MM.1S (cell line): ENCODE data around the gene KRT76.

ENCODE experiments used
- DNase-seq: peaks from one replicate; pipeline ENCODE4 v3.0.0-alpha.2; 2015
- H2AFZ ChIP-seq: fragments of 300-600 bp; sonication (generic); 2 replicates; pipeline ENCODE4 v1.6.0; 2016; ENCODE audit warnings: antibody characterized with exemption, low read length
- H3F3A ChIP-seq: fragments of 300-600 bp; sonication (generic); 2 replicates; pipeline ENCODE4 v1.6.1; 2016; ENCODE audit warnings: mild to moderate bottlenecking, antibody characterized with exemption, low read length, moderate library complexity, mixed read lengths; ENCODE audit not compliant: insufficient read depth
- H3K27ac ChIP-seq: fragments of 300-600 bp; sonication (generic); 2 replicates; pipeline ENCODE4 v1.5.1; 2016; ENCODE audit warnings: mild to moderate bottlenecking, low read length
- H3K27me3 ChIP-seq: fragments of 300-600 bp; sonication (generic); replicated peaks from 2 replicates; pipeline ENCODE4 v1.6.0; 2016; ENCODE audit warnings: low read length; ENCODE audit not compliant: insufficient read depth
- H3K36me3 ChIP-seq: fragments of 300-600 bp; sonication (generic); replicated peaks from 2 replicates; pipeline ENCODE4 v1.6.1; 2016; ENCODE audit warnings: mild to moderate bottlenecking, low read length, mixed read lengths; ENCODE audit not compliant: insufficient read depth
- H3K4me1 ChIP-seq: fragments of 300-600 bp; sonication (generic); 2 replicates; pipeline ENCODE4 v1.6.1; 2016; ENCODE audit warnings: low read length, mixed read lengths
- H3K4me2 ChIP-seq: fragments of 300-600 bp; sonication (generic); 2 replicates; pipeline ENCODE4 v1.6.0; 2016; ENCODE audit warnings: low read depth, low read length
- H3K4me3 ChIP-seq: fragments of 300-600 bp; sonication (generic); 2 replicates; pipeline ENCODE4 v1.5.1; 2016; ENCODE audit warnings: low read length, mixed read lengths
- H3K79me2 ChIP-seq: fragments of 300-600 bp; sonication (generic); 2 replicates; pipeline ENCODE4 v1.6.1; 2016; ENCODE audit warnings: mixed run types, low read length, mixed read lengths
- H3K9ac ChIP-seq: fragments of 300-600 bp; sonication (generic); 2 replicates; pipeline ENCODE4 v1.6.1; 2016; ENCODE audit warnings: low read length, mixed read lengths
- H3K9me2 ChIP-seq: fragments of 300-600 bp; sonication (generic); replicated peaks from 2 replicates; pipeline ENCODE4 v1.6.1; 2016; ENCODE audit warnings: mild to moderate bottlenecking, low read length, mixed read lengths; ENCODE audit not compliant: insufficient read depth
- H3K9me3 ChIP-seq: fragments of 300-600 bp; sonication (generic); replicated peaks from 2 replicates; pipeline ENCODE4 v1.6.1; 2016; ENCODE audit warnings: mild to moderate bottlenecking, low read length, mixed read lengths; ENCODE audit not compliant: insufficient read depth
- H4K20me1 ChIP-seq: fragments of 300-600 bp; sonication (generic); 2 replicates; pipeline ENCODE4 v1.6.1; 2016; ENCODE audit warnings: mild to moderate bottlenecking, low read length, moderate library complexity, mixed read lengths; ENCODE audit not compliant: insufficient read depth
- EZH2 ChIP-seq: fragments of 300-600 bp; sonication (generic); optimal IDR thresholded peaks from 2 replicates; pipeline ENCODE3; 2017; ENCODE audit warnings: low read depth, mild to moderate bottlenecking, antibody characterized with exemption, low read length, mixed read lengths
- EZH2phosphoT487 ChIP-seq: fragments of 300-600 bp; sonication (generic); IDR thresholded peaks from 2 replicates; pipeline ENCODE4 v1.6.1; 2018; ENCODE audit warnings: antibody characterized with exemption, low read length
- TF ChIP-seq, protein P1 (sequence below): fragments of 300-600 bp; sonication (generic); IDR thresholded peaks from 2 replicates; pipeline ENCODE4 v1.5.1; 2016; ENCODE audit warnings: antibody characterized with exemption, low read length, mixed read lengths

KRT76 gene

GRCh38 chr12:52774629-52775250, 2.4 kb downstream of the KRT76 start:
- Histone ChIP-seq H2AFZ (no peak overlapping the region), H4K20me1 (no peaks in the 10 kb centered on the region), H3K4me1 (no peaks in the 10 kb centered on the region), H3K27me3 (peaks cover 70% of the 10 kb centered on the region), H3K9ac (no peak overlapping the region), H3K36me3 (no peaks in the 10 kb centered on the region), H3K9me2 (no peaks in the 10 kb centered on the region), H3K9me3 (no peaks in the 10 kb centered on the region), H3K79me2 (no peaks in the 10 kb centered on the region), H3K4me2 (no peak overlapping the region), H3K4me3 (no peak overlapping the region), H3K27ac (no peak overlapping the region), H3F3A (no peaks in the 10 kb centered on the region)
- TF ChIP-seq, protein P1, sequence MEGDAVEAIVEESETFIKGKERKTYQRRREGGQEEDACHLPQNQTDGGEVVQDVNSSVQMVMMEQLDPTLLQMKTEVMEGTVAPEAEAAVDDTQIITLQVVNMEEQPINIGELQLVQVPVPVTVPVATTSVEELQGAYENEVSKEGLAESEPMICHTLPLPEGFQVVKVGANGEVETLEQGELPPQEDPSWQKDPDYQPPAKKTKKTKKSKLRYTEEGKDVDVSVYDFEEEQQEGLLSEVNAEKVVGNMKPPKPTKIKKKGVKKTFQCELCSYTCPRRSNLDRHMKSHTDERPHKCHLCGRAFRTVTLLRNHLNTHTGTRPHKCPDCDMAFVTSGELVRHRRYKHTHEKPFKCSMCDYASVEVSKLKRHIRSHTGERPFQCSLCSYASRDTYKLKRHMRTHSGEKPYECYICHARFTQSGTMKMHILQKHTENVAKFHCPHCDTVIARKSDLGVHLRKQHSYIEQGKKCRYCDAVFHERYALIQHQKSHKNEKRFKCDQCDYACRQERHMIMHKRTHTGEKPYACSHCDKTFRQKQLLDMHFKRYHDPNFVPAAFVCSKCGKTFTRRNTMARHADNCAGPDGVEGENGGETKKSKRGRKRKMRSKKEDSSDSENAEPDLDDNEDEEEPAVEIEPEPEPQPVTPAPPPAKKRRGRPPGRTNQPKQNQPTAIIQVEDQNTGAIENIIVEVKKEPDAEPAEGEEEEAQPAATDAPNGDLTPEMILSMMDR, result no peak
- no peak for TF ChIP-seq EZH2
- TF ChIP-seq EZH2phosphoT487, result no peak
- DNase-seq, result no peak

GRCh38 chr12:52772772-52773171, 4.4 kb downstream of the KRT76 start:
- Histone ChIP-seq H4K20me1 (no peaks in the 10 kb centered on the region), H3K4me3 (no peak overlapping the region), H3K27ac (no peak overlapping the region), H3F3A (no peaks in the 10 kb centered on the region), H3K27me3 (peaks cover 62% of the 10 kb centered on the region), H3K4me2 (no peak overlapping the region), H3K4me1 (no peaks in the 10 kb centered on the region), H3K9me2 (no peaks in the 10 kb centered on the region), H2AFZ (no peak overlapping the region), H3K79me2 (no peaks in the 10 kb centered on the region), H3K36me3 (no peaks in the 10 kb centered on the region), H3K9ac (no peak overlapping the region), H3K9me3 (no peaks in the 10 kb centered on the region)
- TF ChIP-seq, protein P1, result no peak
- TF ChIP-seq EZH2phosphoT487 (no peak), EZH2 (no peak)
- no peak for DNase-seq

DNA sequence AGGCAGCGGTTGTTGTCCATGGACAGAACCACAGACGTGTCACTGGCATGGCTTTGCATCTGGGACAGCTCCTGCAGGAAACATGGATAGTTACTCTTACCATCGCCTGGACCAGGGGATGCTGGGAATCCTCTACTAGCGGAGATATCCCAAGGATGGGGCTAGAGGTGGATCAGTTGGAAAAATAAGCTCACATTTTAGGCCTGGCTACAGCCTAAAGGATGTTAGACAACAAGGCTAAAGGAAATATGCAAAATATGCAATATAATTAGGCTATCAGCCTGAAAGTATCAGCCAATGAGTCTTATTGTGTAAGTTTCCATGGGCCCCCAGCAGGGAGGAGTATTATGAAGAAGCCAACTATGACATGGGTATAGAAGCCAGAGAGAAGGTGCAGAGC, 5.0 kb downstream of the KRT76 start:
- Histone ChIP-seq H3K4me1 (no peaks in the 10 kb centered on the region), H3K36me3 (no peaks in the 10 kb centered on the region), H3K4me3 (no peak overlapping the region), H2AFZ (no peak overlapping the region), H3K27ac (no peak overlapping the region), H3F3A (no peaks in the 10 kb centered on the region), H3K79me2 (no peaks in the 10 kb centered on the region), H3K27me3 (peaks cover 60% of the 10 kb centered on the region), H3K9me3 (no peaks in the 10 kb centered on the region), H3K9me2 (no peaks in the 10 kb centered on the region), H4K20me1 (no peaks in the 10 kb centered on the region), H3K4me2 (no peak overlapping the region), H3K9ac (no peak overlapping the region)
- TF ChIP-seq, protein P1, result no peak
- TF ChIP-seq EZH2phosphoT487 (no peak), EZH2 (no peak)
- no peak for DNase-seq
